GM18505 (cell line): ENCODE results near the gene HSPB2.

Experiments used
- ATAC-seq: cut with Tn5 transposase; IDR thresholded peaks from one replicate; pipeline ENCODE4 v1.9.1; 2021; ENCODE audit not compliant: unreplicated experiment
- POLR2A ChIP-seq: IDR thresholded peaks from 4 replicates; pipeline ENCODE4 v1.6.1; 2011; ENCODE audit warnings: borderline replicate concordance; ENCODE audit not compliant: insufficient read depth, insufficient read length; ENCODE audit errors: extremely low read depth

The HSPB2 gene

GRCh38 chr11:111957663-111958444 lies 45.3 kb downstream of the HSPB2 start:
- no peak for TF ChIP-seq POLR2A
- no peak for ATAC-seq

DNA sequence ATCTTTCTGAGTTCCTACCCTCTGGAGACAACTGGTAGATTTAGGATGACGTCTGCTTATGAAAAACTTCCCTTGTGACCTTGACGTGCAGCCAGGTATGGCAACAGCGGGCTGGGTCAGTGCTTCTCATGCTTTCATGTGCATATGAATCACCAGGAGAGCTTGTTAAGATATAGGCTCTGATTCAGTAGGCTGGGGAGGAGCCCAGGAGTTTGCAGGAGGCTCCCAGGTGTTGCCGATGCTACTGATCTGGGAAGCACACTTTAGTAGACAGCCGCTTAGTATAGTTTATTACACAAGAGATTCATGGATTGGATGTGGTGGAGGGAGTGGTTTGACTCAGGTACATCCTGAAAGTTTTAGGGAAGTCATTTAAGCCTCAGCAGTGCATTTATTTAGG lies 48.4 kb downstream of the HSPB2 start:
- TF ChIP-seq POLR2A = no peak
- ATAC-seq = no peak

GRCh38 chr11:111961389-111962300 lies 49.1 kb downstream of the HSPB2 start:
- TF ChIP-seq POLR2A = no peak
- no peak for ATAC-seq
